T-helper 22 cell (primary cell): Measurements from ENCODE around the gene ATG10.
"Not testable (repeated sequence)": the region's sequence is repeated elsewhere in the genome, so short reads cannot be mapped to it uniquely, and the experiment has no call there.

Experiments used
- DNase-seq: peaks from one replicate; pipeline ENCODE4 v3.0.0-alpha.2; 2020; ENCODE audit warnings: low read depth

The ATG10 gene

GRCh38 chr5:81982172-81982685 lies 10.4 kb downstream of the ATG10 start:
- DNase-seq = not testable (repeated sequence)

GRCh38 chr5:81983148-81983547 lies 11.3 kb downstream of the ATG10 start:
- not testable (repeated sequence) for DNase-seq

GRCh38 chr5:81983563-81983962 lies 11.7 kb downstream of the ATG10 start:
- DNase-seq = not testable (repeated sequence)

GRCh38 chr5:81986126-81986525 lies 14.3 kb downstream of the ATG10 start:
- no peak for DNase-seq

DNA sequence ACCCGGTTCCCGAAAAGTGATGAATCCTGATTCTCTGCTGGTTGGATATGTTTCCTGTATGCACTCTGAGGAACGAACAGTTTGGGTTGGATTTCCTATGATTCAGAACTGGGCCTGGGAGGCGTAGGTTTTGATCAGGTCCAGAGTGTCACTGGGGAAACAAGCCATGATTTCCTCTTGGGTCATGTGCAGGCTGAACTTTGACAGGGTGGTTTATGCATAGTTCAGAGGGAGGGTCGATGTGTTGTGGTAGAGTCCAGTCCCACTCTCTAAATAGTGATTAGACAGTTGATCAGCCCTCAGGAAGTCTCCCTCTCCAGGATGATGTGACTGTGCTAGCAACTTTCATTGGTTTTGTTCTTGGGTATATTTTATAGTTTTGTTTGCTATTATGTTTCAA lies 17.4 kb downstream of the ATG10 start:
- DNase-seq = no peak

DNA sequence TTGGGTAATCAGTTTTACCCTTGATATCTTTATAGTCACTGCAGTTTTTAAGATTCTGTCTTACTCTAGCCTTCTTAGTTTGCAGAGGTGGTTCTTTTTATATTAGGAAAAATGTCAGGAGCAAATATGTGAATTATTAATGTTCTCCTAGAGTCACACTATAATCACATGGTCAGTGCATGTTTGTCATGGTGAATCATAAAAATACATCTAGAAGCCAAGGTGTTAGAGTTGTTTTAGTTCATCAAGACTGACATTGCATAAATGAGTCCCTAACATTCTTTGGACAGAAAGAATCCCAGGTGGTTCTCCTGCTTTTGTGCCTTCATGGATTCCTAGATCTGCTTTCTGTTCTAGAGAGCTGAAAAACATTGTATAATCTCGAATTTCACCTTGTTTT lies 22.9 kb downstream of the ATG10 start:
- DNase-seq = no peak

GRCh38 chr5:81995407-81995806 lies 23.6 kb downstream of the ATG10 start:
- DNase-seq = no peak

DNA sequence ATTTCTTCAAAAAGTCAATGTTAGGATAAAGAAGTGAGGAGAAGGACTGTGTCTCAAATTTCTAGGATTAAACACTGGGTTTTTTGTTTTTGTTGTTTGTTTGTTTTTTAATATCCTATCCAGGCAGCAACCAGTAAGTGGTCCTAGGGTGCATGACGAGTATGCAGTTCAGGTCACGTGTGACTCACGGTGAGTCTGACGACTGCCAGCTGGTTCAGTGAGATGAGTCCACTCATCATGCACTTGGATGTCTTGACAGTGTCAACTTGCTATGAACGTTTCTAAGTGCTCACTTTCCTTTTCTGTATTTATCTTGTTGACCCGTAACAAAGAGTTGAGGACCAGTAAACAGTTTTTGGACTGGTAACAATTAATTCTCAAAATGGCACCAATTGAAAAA lies 32.7 kb downstream of the ATG10 start:
- no peak for DNase-seq

GRCh38 chr5:82009869-82010268 lies 38.0 kb downstream of the ATG10 start:
- not testable (repeated sequence) for DNase-seq

- no peak for DNase-seq
These were observed 38.9 kb downstream of the ATG10 start for GRCh38 chr5:82010696-82011095.

DNA sequence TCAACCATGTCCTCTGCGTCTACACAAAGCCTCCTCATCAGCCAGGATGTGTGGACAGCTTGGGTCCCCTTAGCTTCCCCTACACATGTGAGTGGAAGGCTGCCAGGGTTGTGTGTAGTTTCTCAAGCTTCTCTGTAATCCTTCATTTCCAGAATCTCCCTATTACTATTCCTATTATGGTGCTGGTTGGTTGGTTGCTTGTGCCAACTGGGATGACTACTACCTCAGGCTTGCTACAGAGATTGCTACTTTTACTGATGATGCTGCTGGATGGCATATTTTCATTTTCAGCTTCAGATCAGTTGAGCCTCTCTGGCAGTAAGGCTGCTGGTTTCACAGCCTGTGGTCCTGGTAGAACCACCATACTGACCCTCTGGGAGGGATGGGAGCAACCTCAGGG lies 39.9 kb downstream of the ATG10 start:
- no peak for DNase-seq

DNA sequence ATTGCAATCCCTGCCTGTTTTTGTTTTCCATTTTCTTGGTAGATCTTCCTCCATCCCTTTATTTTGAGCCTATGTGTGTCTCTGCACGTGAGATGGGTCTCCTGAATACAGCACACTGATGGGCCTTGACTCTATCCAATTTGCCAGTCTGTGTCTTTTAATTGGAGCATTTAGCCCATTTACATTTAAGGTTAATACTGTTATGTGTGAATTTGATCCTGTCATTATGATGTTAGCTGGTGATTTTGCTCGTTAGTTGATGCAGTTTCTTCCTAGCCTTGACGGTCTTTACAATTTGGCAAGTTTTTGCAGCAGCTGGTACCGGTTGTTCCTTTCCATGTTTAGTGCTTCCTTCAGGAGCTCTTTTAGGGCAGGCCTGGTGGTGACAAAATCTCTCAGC lies 42.8 kb downstream of the ATG10 start:
- DNase-seq = not testable (repeated sequence)

DNA sequence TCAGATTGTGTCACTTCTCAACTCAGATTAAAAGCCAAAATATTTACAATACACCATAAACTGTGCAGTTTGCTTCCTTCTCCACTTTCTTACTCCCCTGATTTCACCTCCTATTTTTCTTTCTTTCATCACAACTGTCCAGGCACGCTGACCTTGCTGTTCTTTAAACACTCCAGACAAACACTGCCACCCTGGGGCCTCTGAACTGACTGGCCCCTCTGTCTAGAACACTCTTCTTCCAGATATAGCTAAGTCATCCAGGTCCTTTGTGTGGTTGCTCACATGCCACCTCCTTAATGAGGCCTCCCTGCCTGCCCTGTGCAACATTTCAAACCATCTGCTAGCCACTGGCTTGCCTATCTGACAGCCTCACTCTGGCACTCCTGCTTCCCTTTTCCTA lies 46.6 kb downstream of the ATG10 start:
- no peak for DNase-seq

DNA sequence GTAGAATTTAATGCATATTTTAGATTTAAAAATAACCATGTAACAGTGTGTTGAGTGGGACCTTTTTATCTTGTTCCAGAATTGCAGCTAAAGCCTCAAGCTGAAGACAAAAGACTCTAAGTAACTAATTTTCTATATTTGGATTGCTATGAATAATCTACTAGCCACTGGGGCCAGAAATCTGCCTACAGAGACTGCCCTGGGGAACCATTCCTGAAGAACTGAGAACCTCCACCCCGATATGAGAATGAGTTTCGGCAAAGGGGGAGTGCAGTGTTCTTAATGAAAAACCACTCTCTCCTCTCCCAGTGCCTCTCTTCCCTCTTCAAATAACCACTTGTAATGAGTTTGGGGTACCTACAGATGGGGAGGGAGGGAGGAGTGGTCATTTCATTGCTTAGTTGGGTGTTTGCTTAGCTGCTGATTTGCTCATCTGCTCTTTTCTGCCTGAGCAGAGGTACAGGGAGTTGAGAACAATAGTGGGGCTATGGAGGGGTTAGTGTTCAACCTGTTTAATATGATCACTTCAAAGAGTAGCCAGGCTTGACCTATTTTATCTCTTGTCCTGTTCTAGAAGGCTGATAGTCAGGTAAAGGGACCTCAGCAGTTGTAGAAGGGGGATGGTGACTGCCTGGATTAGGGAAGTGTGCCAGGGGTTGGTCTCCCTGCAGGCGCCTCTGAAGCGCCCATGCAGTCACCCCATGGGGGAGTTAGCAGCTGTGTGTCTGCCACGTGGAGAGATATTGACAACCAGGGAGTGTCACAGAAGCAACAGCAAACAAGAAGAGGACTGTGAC lies 47.7 kb downstream of the ATG10 start:
- DNase-seq = no peak

DNA sequence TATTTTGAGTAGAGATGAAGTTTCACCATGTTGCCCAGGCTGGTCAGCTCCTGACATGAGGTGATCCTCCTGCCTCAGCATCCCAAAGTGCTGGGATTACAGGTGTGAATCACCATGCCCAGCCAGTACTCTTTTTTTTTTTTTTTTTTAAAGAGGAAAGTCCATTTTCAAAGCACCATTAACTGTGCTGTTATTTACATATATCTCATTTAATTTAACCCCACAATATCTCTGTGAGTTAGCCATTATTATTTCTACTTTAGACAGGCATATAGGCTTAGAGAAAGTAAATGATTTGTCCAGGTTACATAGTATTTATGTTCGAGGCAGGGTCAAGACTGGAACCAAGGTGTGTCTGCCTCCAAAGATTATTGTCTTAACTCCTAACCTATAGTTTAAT lies 50.7 kb downstream of the ATG10 start:
- DNase-seq = no peak

GRCh38 chr5:82023644-82024043 lies 51.8 kb downstream of the ATG10 start:
- no peak for DNase-seq

- DNase-seq = no peak
These were observed 59.6 kb downstream of the ATG10 start for GRCh38 chr5:82031220-82032119.

GRCh38 chr5:82042894-82043293 lies 71.1 kb downstream of the ATG10 start:
- DNase-seq = not testable (repeated sequence)

DNA sequence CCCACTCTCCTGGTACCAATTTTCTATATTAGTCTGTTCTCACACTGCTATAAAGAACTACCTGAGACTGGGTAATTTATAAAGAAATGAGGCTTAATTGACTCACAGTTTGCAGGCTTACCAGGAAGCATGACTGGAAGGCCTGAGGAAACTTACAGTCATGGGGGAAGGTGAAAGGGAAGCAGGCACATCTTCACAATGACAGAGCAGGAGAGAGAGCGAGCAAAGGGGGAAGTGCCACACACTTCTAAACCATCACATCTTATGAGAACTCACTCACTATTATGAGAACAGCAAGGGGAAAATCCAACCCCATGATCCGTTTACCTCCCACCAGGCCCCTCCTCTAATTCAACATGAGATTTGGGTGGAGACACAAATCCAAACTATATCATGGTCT lies 72.2 kb downstream of the ATG10 start:
- DNase-seq = no peak

- no peak for DNase-seq
These were observed 73.9 kb downstream of the ATG10 start for GRCh38 chr5:82045554-82046275.

DNA sequence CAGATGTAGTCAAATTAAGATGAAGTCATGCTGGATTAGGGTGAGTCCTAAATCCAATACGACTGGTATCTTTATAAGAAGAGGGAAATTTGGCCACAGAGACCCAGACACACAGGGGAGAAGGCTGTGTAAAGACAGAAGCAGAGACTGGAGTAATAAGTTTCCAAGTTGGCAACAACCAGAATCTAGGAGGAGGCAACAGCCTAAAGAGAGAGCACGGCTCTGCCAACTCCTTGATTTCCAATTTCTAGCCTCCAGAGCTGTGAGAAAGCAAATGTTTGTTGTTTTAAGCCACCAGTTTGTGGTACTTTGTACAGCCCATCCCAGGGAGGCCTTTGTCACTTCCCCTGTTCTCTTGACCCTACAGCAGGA lies 74.4 kb downstream of the ATG10 start:
- DNase-seq = no peak

- no peak for DNase-seq
These were observed 79.1 kb downstream of the ATG10 start for GRCh38 chr5:82050955-82051354.
